Spleen (tissue), 11 donors: Measurements from ENCODE around the gene LMBR1L. TPM values are rescaled to one million over a fixed set of nuclear protein-coding genes. Genes with fewer than 3 reads are reported as not detected.
A peak's percentile ranks its signal among the peaks of the same experiment; 100 is the strongest.

ENCODE experiments used
- DNase-seq: peaks from one replicate; pipeline ENCODE4 v3.0.0-alpha.2; 2020
- H3K27ac ChIP-seq, 8 donors: fragments of 200-600 bp; sonication (generic) in 7 of 8; 1 replicate in 4 of 8; 2 replicates in 4 of 8; pipeline versions ENCODE4 v1.5.0 to v1.8.0; 2016 to 2021; ENCODE audit warnings: inconsistent platforms in 4 of 8, mild to moderate bottlenecking in 4 of 8, moderate library complexity in 1 of 8
- H3K27me3 ChIP-seq, 7 donors: fragments of 200-600 bp; sonication (generic) in 6 of 7; replicated peaks in 1 of 7; 1 replicate in 4 of 7; 2 replicates in 3 of 7; pipeline versions ENCODE4 v1.5.0 to v1.8.0; 2016 to 2021; ENCODE audit warnings: inconsistent platforms in 3 of 7, mild to moderate bottlenecking in 1 of 7
- H3K36me3 ChIP-seq, 6 donors: fragments of 200-600 bp; sonication (generic) in 5 of 6; 1 replicate in 4 of 6; 2 replicates in 2 of 6; pipeline versions ENCODE4 v1.5.0 to v1.8.0; 2016 to 2021; ENCODE audit warnings: inconsistent platforms in 2 of 6
- H3K4me1 ChIP-seq, 6 donors: fragments of 200-600 bp; sonication (generic) in 5 of 6; 1 replicate in 3 of 6; 2 replicates in 3 of 6; pipeline versions ENCODE4 v1.5.0 to v1.8.0; 2016 to 2021; ENCODE audit warnings: inconsistent platforms in 3 of 6
- H3K4me3 ChIP-seq, 8 donors: fragments of 200-600 bp; sonication (generic) in 7 of 8; 1 replicate in 4 of 8; 2 replicates in 4 of 8; pipeline versions ENCODE4 v1.5.0 to v1.8.0; 2016 to 2021; ENCODE audit warnings: inconsistent platforms in 4 of 8, mild to moderate bottlenecking in 4 of 8, moderate library complexity in 2 of 8
- H3K9me3 ChIP-seq, 8 donors: fragments of 200-600 bp; sonication (generic) in 7 of 8; 1 replicate in 4 of 8; 2 replicates in 4 of 8; pipeline versions ENCODE4 v1.5.0 to v1.8.0; 2016 to 2021; ENCODE audit warnings: inconsistent platforms in 4 of 8
- CTCF ChIP-seq, 11 experiments: fragments of 200-600 bp in 7 of 11; fragments of 450-650 bp in 4 of 11; sonication (generic) in 4 of 11; IDR thresholded peaks in 8 of 11; conservative IDR thresholded peaks in 3 of 11; 1 replicate in 7 of 11; 2 replicates in 4 of 11; pipeline versions ENCODE4 v1.4.0 to v1.8.0; 2016 to 2021; ENCODE audit warnings: antibody characterized with exemption in 11 of 11, inconsistent platforms in 4 of 11, mild to moderate bottlenecking in 1 of 11
- POLR2A ChIP-seq, 3 donors: fragments of 450-650 bp; IDR thresholded peaks; one replicate each; pipeline ENCODE4 v1.5.1; 2017; ENCODE audit warnings: antibody characterized with exemption in 3 of 3, mild to moderate bottlenecking in 1 of 3
- POLR2AphosphoS5 ChIP-seq, 3 donors: sonication (generic); formaldehyde crosslinking; IDR thresholded peaks; one replicate each; pipeline ENCODE4 v1.5.1; 2017; ENCODE audit warnings: antibody characterized with exemption in 3 of 3
- WGBS, 5 donors: extraction: QIAGEN DNeasy Blood & Tissue Kit in 3 of 5; methylation state at CpG; one replicate each; pipeline versions ENCODE4 v1.1.5 to v1.1.7; 2013 to 2018; 5-methylcytosine and 5-hydroxymethylcytosine counted together
- intact Hi-C: fragments of 100-400 bp; cut with DNase I; formaldehyde crosslinking; loops from one replicate; pipeline ENCODE4 v1.15.0; 2023; ENCODE audit warnings: low total_unique reads
- polyA plus RNA-seq, 3 donors: library from polyadenylated mRNA; stranded (reverse); fragments of 200-250 nt; gene quantifications; one replicate each; pipeline ENCODE4 v1.2.1, GENCODE V29; 2013
- total RNA-seq, 7 donors: library from RNA; depleted of rRNA in 3 of 7; stranded (reverse); fragments of >200 nt in 3 of 7; fragmentation: NEBNext Ultra II Directional in 4 of 7; extraction: Animal tissue kit (Norgen Biotek cat#: 25700) in 4 of 7; gene quantifications; one replicate each; pipeline versions ENCODE4 v1.1.0 to v1.2.1, GENCODE V29; 2016 to 2021
- donor health status: healthy with polysubstance abuse.
- donor health status: DM: no; HTN: no; CAD: no; lungs with moderate emphysema.
- donor health status: DM: no; HTN: no; CAD: no.
- donor health status: Bipolar disorder and iron deficiency.
- donor health status: healthy.
- donor health status: DM: no; HTN: no; CAD: no.
- donor health status: DM: yes; HTN: yes; CAD: no.

The LMBR1L gene
- total and polyA plus RNA-seq, 10 donors = 44.1 to 108 (median 74.6) TPM

GRCh38 chr12:49070971-49071370 lies 39.7 kb downstream of the LMBR1L start:
- Histone ChIP-seq H3K9me3 (no peaks in the 10 kb centered on the region), H3K36me3 (no peaks in the 10 kb centered on the region), H3K27ac (no peak overlapping the region), H3K27me3 (no peaks in the 10 kb centered on the region), H3K4me1 (peaks cover 6 to 23% (median 18%) of the 10 kb centered on the region in 6 donors), H3K4me3 (no peak overlapping the region)
- no peak for DNase-seq
- TF ChIP-seq CTCF (IDR thresholded peaks at IDR 0.05 in 8 of 11, conservative IDR thresholded peaks at IDR 0.05 in 3 of 11) = no peak
- TF ChIP-seq POLR2AphosphoS5 (IDR thresholded peaks at IDR 0.05) = no peak
- TF ChIP-seq POLR2A (IDR thresholded peaks at IDR 0.05) = no peak
- 94 to 95% (median 95%) methylated on average over 11 of the region's 11 CpGs for WGBS, 5 donors
- intact Hi-C loops = no loop called here

- WGBS, 5 donors = 0 to 1% (median 0%) methylated on average over 53 to 60 of the region's 60 CpGs
- peaks cover 0 to 8% (median 0%) of the 10 kb centered on the region in 6 donors for H3K36me3 ChIP-seq
- peak in 4 of 11 experiments; percentile 36 to 69 (median 44) for TF ChIP-seq CTCF (IDR thresholded peaks at IDR 0.05 in 8 of 11, conservative IDR thresholded peaks at IDR 0.05 in 3 of 11)
- peak in 1 of 3 donors; percentile 59 for TF ChIP-seq POLR2A (IDR thresholded peaks at IDR 0.05)
- TF ChIP-seq POLR2AphosphoS5 (IDR thresholded peaks at IDR 0.05) = peak; percentile 79 to 89 (median 89)
- peak within 1 kb of the TSS; percentile 70 to 99 (median 86) for H3K4me3 ChIP-seq
- intact Hi-C loops = loop anchor here (10.0 kb wide), 1 partner anchor 55 kb away; no protein-coding TSS in a partner anchor
- peaks cover 6 to 23% (median 18%) of the 10 kb centered on the region in 6 donors for H3K4me1 ChIP-seq
- H3K9me3 ChIP-seq = no peaks in the 10 kb centered on the region
- no peaks in the 10 kb centered on the region for H3K27me3 ChIP-seq
- peak; percentile 100 for DNase-seq
- H3K27ac ChIP-seq = peak within 1 kb of the TSS; percentile 77 to 91 (median 84)
Measured at GRCh38 chr12:49069507-49070346, 40.9 kb downstream of the LMBR1L start, which contains the start of gene RHEBL1. RHEBL1 (minus strand) TSS chr12:49069979; CDS start chr12:49069785, 194 bp downstream.

GRCh38 chr12:49068879-49069506 lies 41.7 kb downstream of the LMBR1L start:
- H3K4me1 ChIP-seq = peaks cover 6 to 26% (median 20%) of the 10 kb centered on the region in 6 donors
- TF ChIP-seq POLR2A (IDR thresholded peaks at IDR 0.05) = no peak
- no peak for TF ChIP-seq CTCF (IDR thresholded peaks at IDR 0.05 in 8 of 11, conservative IDR thresholded peaks at IDR 0.05 in 3 of 11)
- no peak for TF ChIP-seq POLR2AphosphoS5 (IDR thresholded peaks at IDR 0.05)
- H3K27ac ChIP-seq = peak overlapping the region in 7 of 8 donors; percentile 74 to 91 (median 85)
- no peaks in the 10 kb centered on the region for H3K9me3 ChIP-seq
- peak; percentile 81 for DNase-seq
- WGBS, 5 donors = 26 to 32% (median 29%) methylated on average over 21 of the region's 21 CpGs
- intact Hi-C loops = loop anchor here (10.0 kb wide), 1 partner anchor 56 kb away; no protein-coding TSS in a partner anchor
- peaks cover 0 to 9% (median 0%) of the 10 kb centered on the region in 6 donors for H3K36me3 ChIP-seq
- H3K4me3 ChIP-seq = peak overlapping the region; percentile 70 to 99 (median 86)
- H3K27me3 ChIP-seq = no peaks in the 10 kb centered on the region
